HCT116 (cell line): ENCODE measurements around the gene HMGN1. TPM values are rescaled to one million over a fixed set of nuclear protein-coding genes. Genes with fewer than 3 reads are reported as not detected.

Experiments used
- ATAC-seq: fragments of 200-7000 bp; cut with Tn5 transposase; 2 replicates; pipeline ENCODE4 v1.9.1; 2020; ENCODE audit warnings: mild to moderate bottlenecking, moderate library complexity
- BruUV-seq: library from RNA; stranded (reverse); fragments of 400-500 nt; replicated peaks from 2 replicates; lab custom pipeline; 2021; lab: Mats Ljungman, UMichigan
- CTCF ChIA-PET: fragments of 300-600 bp; sonication (Branson Sonifier 250); formaldehyde crosslinking; loops from one replicate; lab custom pipeline; 2021; ENCODE audit warnings: antibody characterized with exemption; lab: Charles Lee
- POLR2A ChIA-PET: fragments of 300-600, 350-600 bp; sonication (Branson Sonifier 250); formaldehyde crosslinking; loops from one replicate; lab custom pipeline; 2021; ENCODE audit warnings: antibody characterized with exemption; lab: Charles Lee
- RAD21 ChIA-PET, 2 experiments: fragments of 300-600 bp; sonication (Branson Sonifier 250); formaldehyde crosslinking; loops; one replicate each; lab custom pipeline; 2023; ENCODE audit warnings: low total read pairs in 2 of 2; ENCODE audit not compliant: uncharacterized antibody in 2 of 2, unreplicated experiment in 2 of 2, low non-redundant PET in 1 of 2; lab: Charles Lee
- DNase-seq: peaks from one replicate; pipeline ENCODE4 v3.0.0-alpha.2; 2010; ENCODE audit warnings: low read depth, low spot score
- H2AFZ ChIP-seq: fragments of 200-600 bp; shearing (Covaris generic), sonication (generic); 2 replicates; pipeline ENCODE4 v1.6.1; 2017; ENCODE audit warnings: low read depth, mixed run types, mixed read lengths, antibody characterized with exemption, low read length; ENCODE audit not compliant: poor library complexity, severe bottlenecking
- H3K27ac ChIP-seq: 2 replicates; pipeline ENCODE4 v1.5.1; 2012; ENCODE audit warnings: low read depth, low read length
- H3K27me3 ChIP-seq: fragments of 200-600 bp; sonication (generic); 2 replicates; pipeline ENCODE4 v1.6.1; 2016; ENCODE audit warnings: mixed run types, low read length, mixed read lengths; ENCODE audit not compliant: insufficient read depth
- H3K36me3 ChIP-seq, 2 experiments: fragments of 200-500 bp in 1 of 2; fragments of 200-600 bp in 1 of 2; sonication (Bioruptor generic) in 1 of 2; sonication (generic) in 1 of 2; 2 replicates each; pipeline versions ENCODE4 v1.5.1 to v1.6.1; 2014 to 2016; ENCODE audit warnings: low read length in 2 of 2, inconsistent platforms in 1 of 2, mixed read lengths in 1 of 2, mixed run types in 1 of 2; ENCODE audit not compliant: insufficient read depth in 2 of 2, control insufficient read depth in 1 of 2
- H3K4me1 ChIP-seq, 2 experiments: fragments of 200-600 bp in 1 of 2; sonication (generic) in 1 of 2; 2 replicates each; pipeline versions ENCODE4 v1.5.1 to v1.6.1; 2012 to 2017; ENCODE audit warnings: low read length in 2 of 2, inconsistent platforms in 1 of 2, mild to moderate bottlenecking in 1 of 2, mixed read lengths in 1 of 2, mixed run types in 1 of 2, moderate library complexity in 1 of 2; ENCODE audit not compliant: insufficient read depth in 2 of 2, control insufficient read depth in 1 of 2
- H3K4me2 ChIP-seq: fragments of 200-600 bp; sonication (generic); 2 replicates; pipeline ENCODE4 v1.6.1; 2017; ENCODE audit warnings: mixed run types, low read length, mixed read lengths
- H3K4me3 ChIP-seq, 2 experiments: fragments of 200-600 bp in 1 of 2; sonication (generic) in 1 of 2; replicated peaks in 1 of 2; 2 replicates each; pipeline ENCODE4 v1.5.1; 2011 to 2016; ENCODE audit warnings: low read length in 2 of 2, control low read depth in 1 of 2, low read depth in 1 of 2, mild to moderate bottlenecking in 1 of 2, mixed read lengths in 1 of 2, mixed run types in 1 of 2
- H3K79me2 ChIP-seq: fragments of 200-600 bp; sonication (generic); 2 replicates; pipeline ENCODE4 v1.6.1; 2017; ENCODE audit warnings: mild to moderate bottlenecking, mixed run types, low read length, moderate library complexity, mixed read lengths; ENCODE audit not compliant: insufficient read depth
- H3K9ac ChIP-seq: fragments of 200-600 bp; sonication (generic); 2 replicates; pipeline ENCODE4 v1.6.1; 2016; ENCODE audit warnings: low read length, mixed read lengths
- H3K9me2 ChIP-seq: fragments of 200-600 bp; sonication (generic), shearing (Covaris generic); 2 replicates; pipeline ENCODE4 v1.6.1; 2017; ENCODE audit warnings: mixed run types, mild to moderate bottlenecking, moderate library complexity; ENCODE audit not compliant: insufficient read depth
- H3K9me3 ChIP-seq, 2 experiments: fragments of 200-500 bp in 1 of 2; fragments of 200-600 bp in 1 of 2; sonication (Bioruptor generic) in 1 of 2; sonication (generic) in 1 of 2; 2 replicates each; pipeline ENCODE4 v1.6.1; 2014 to 2017; ENCODE audit warnings: low read length in 2 of 2, mixed read lengths in 2 of 2, inconsistent platforms in 1 of 2, low read depth in 1 of 2, mild to moderate bottlenecking in 1 of 2, mixed run types in 1 of 2, moderate library complexity in 1 of 2; ENCODE audit not compliant: control insufficient read depth in 1 of 2, insufficient read depth in 1 of 2
- H4K20me1 ChIP-seq: fragments of 200-600 bp; sonication (generic), shearing (Covaris generic); 2 replicates; pipeline ENCODE4 v1.6.1; 2017; ENCODE audit warnings: mixed run types, mild to moderate bottlenecking, moderate library complexity; ENCODE audit not compliant: insufficient read depth
- SP1 ChIP-seq: IDR thresholded peaks from 2 replicates; pipeline ENCODE4 v1.6.1; 2012; ENCODE audit warnings: low read depth
- SRF ChIP-seq: IDR thresholded peaks from 2 replicates; pipeline ENCODE4 v1.6.1; 2012; ENCODE audit warnings: low read depth
- intact Hi-C: fragments of 100-400 bp; cut with micrococcal nuclease; formaldehyde crosslinking; loops from 2 replicates; pipeline ENCODE4 v1.10.0; 2022
- total RNA-seq: library from RNA; stranded (reverse); gene quantifications from one replicate; pipeline ENCODE4 v1.2.1, GENCODE V29; 2021; ENCODE audit not compliant: unreplicated experiment
- TF ChIP-seq, protein P1 (sequence below), 3 experiments: fragments of 200-600 bp in 1 of 3; sonication (generic) in 1 of 3; IDR thresholded peaks in 2 of 3; conservative IDR thresholded peaks in 1 of 3; 2 replicates each; pipeline ENCODE4 v1.5.1; 2012 to 2017; ENCODE audit warnings: low read depth in 2 of 3, low read length in 2 of 3, antibody characterized with exemption in 1 of 3, borderline replicate concordance in 1 of 3, control low read depth in 1 of 3, mild to moderate bottlenecking in 1 of 3, mixed read lengths in 1 of 3, mixed run types in 1 of 3, moderate library complexity in 1 of 3; ENCODE audit not compliant: insufficient read depth in 1 of 3

HMGN1 gene
- total RNA-seq, 1 experiment from 2014 or later: 399 TPM

DNA sequence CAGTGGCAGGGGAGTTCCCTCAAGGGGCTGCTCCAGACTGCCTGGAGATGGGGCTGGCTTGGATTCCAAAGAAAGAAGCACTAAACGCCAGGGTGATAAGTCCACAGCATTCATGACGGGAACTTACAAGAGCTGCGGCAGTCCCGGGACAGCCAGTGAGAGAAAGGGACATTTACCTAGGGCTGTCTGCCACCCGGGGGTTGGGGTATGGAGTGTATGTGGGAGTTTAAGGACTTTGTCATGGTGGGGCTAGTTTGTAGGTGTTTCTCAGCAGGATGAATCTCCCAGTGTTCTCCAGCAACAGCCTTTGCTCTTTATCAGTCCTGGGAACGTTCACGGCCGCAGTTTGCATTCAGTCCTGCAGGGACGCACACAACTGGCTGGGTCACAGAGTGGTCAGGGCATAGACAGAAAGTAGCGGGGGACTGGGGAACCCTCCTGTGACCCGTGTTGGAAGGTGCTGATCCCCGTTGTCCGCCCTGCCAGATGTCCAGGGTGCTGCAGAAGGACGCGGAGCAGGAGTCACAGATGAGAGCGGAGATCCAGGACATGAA, 41.4 kb upstream of the HMGN1 start:
- Histone ChIP-seq H3K9me3 (no peaks in the 10 kb centered on the region), H3K36me3 (peaks cover 7 to 8% of the 10 kb centered on the region in 2 experiments; a peak in 3 of 4 replicates), H3K9me2 (no peaks in the 10 kb centered on the region), H3K4me3 (no peak overlapping the region), H3K27ac (no peak overlapping the region), H3K9ac (no peak overlapping the region), H3K4me1 (peaks cover 4 to 9% of the 10 kb centered on the region in 2 experiments; a peak in 2 of 4 replicates), H3K4me2 (no peak overlapping the region), H3K79me2 (peaks cover 15% of the 10 kb centered on the region; the same call in 1 of the 2 replicates), H2AFZ (no peak overlapping the region), H4K20me1 (no peaks in the 10 kb centered on the region), H3K27me3 (no peaks in the 10 kb centered on the region)
- no TSS peak for BruUV-seq
- no peak for DNase-seq
- intact Hi-C loops: no loop called here
- ChIA-PET RAD21 (no interaction called here), POLR2A (no interaction called here), CTCF (no interaction called here)
- TF ChIP-seq, protein P1, sequence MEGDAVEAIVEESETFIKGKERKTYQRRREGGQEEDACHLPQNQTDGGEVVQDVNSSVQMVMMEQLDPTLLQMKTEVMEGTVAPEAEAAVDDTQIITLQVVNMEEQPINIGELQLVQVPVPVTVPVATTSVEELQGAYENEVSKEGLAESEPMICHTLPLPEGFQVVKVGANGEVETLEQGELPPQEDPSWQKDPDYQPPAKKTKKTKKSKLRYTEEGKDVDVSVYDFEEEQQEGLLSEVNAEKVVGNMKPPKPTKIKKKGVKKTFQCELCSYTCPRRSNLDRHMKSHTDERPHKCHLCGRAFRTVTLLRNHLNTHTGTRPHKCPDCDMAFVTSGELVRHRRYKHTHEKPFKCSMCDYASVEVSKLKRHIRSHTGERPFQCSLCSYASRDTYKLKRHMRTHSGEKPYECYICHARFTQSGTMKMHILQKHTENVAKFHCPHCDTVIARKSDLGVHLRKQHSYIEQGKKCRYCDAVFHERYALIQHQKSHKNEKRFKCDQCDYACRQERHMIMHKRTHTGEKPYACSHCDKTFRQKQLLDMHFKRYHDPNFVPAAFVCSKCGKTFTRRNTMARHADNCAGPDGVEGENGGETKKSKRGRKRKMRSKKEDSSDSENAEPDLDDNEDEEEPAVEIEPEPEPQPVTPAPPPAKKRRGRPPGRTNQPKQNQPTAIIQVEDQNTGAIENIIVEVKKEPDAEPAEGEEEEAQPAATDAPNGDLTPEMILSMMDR (IDR thresholded peaks at IDR 0.05 in 2 of 3, conservative IDR thresholded peaks at IDR 0.05 in 1 of 3; ENCODE audit: borderline replicate concordance in 1 of 3, insufficient read depth in 1 of 3, low read depth in 2 of 3, low read length in 2 of 3): peak in 1 of 3 experiments; percentile 23; a peak in 2 of 6 replicates
- no peak for TF ChIP-seq SP1
- no peak for ATAC-seq

DNA sequence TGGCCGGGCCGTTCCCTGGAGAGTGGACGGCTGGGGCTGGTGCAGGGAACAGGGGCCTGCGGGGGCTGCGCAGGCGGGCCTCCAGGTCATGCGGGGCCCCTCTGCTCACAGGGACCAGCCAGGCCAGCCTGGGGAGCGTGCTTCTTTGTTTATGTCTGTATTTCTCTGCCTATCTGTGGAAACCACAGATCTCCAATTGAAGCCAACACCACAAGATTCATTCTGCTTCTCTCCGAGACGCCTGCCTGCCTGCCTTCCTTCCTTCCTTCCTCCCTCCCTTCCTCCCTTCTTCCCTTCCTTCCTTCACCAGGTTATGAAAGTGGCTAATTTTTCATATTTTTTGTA, 39.9 kb upstream of the HMGN1 start:
- Histone ChIP-seq H3K4me1 (peaks cover 4 to 9% of the 10 kb centered on the region in 2 experiments; a peak in 2 of 4 replicates), H3K9ac (0 out of 2 replicates have a peak overlapping the region, but pooled peaks have one; percentile 59), H2AFZ (no peak overlapping the region), H3K27me3 (no peaks in the 10 kb centered on the region), H3K4me3 (peak overlapping the region in 1 of 2 experiments; percentile 54; a peak in 2 of 4 replicates), H4K20me1 (no peaks in the 10 kb centered on the region), H3K4me2 (peak overlapping the region; percentile 80), H3K79me2 (peaks cover 15% of the 10 kb centered on the region; the same call in 1 of the 2 replicates), H3K9me3 (no peaks in the 10 kb centered on the region), H3K27ac (no peak overlapping the region), H3K36me3 (peaks cover 4 to 7% of the 10 kb centered on the region in 2 experiments; a peak in 2 of 4 replicates), H3K9me2 (no peaks in the 10 kb centered on the region)
- ChIA-PET RAD21 (interaction anchor here in 1 of 2 experiments (0.8 kb wide), 1 partner anchor 897 kb away, joined by 4 read pairs; no protein-coding TSS in a partner anchor), POLR2A (no interaction called here), CTCF (no interaction called here)
- intact Hi-C loops: loop anchor here (1.0 to 10.0 kb wide), 3 partner anchors 40 to 1234 kb away; partner anchors contain the start of gene HMGN1
- no peak for TF ChIP-seq SRF
- TF ChIP-seq, protein P1 (IDR thresholded peaks at IDR 0.05 in 2 of 3, conservative IDR thresholded peaks at IDR 0.05 in 1 of 3; ENCODE audit: borderline replicate concordance in 1 of 3, insufficient read depth in 1 of 3, low read depth in 2 of 3, low read length in 2 of 3): 0 out of 6 replicates have a peak, but pooled peaks of 1 of the 3 experiments have one; percentile 4
- BruUV-seq: no TSS peak
- DNase-seq (no peak), ATAC-seq (no peak)
